IMR-90 (cell line): ENCODE measurements around the gene NME4. TPM values are rescaled to one million over a fixed set of nuclear protein-coding genes. Genes with fewer than 3 reads are reported as not detected.

Experiments
- ATAC-seq: fragments of 200-7000 bp; cut with Tn5 transposase; 2 replicates; pipeline ENCODE4 v1.9.1; 2020; ENCODE audit warnings: low read depth, mild to moderate bottlenecking, moderate library complexity
- BruUV-seq: library from RNA; stranded (reverse); fragments of 400-500 nt; replicated peaks from 2 replicates; lab custom pipeline; 2021; lab: Mats Ljungman, UMichigan
- CTCF ChIA-PET: fragments of 300-600 bp; formaldehyde crosslinking; extraction: SDS; loops from one replicate; lab custom pipeline; 2021; ENCODE audit warnings: antibody characterized with exemption; lab: Yijun Ruan, JAX
- POLR2A ChIA-PET: fragments of 300-600 bp; sonication (Branson Sonifier 250); formaldehyde crosslinking; loops from one replicate; lab custom pipeline; 2022; ENCODE audit warnings: antibody characterized with exemption; ENCODE audit not compliant: unreplicated experiment; lab: Charles Lee
- DNase-seq: peaks from one replicate; pipeline ENCODE4 v3.0.0; 2013
- H2AFZ ChIP-seq: replicated peaks from 2 replicates; pipeline ENCODE3; 2013; ENCODE audit warnings: low read length, mild to moderate bottlenecking; ENCODE audit not compliant: poor library complexity
- H2AK5ac ChIP-seq: 2 replicates; pipeline ENCODE4 v1.6.1; 2013; ENCODE audit warnings: low read depth, low read length, inconsistent platforms
- H2AK9ac ChIP-seq: replicated peaks from 2 replicates; pipeline ENCODE3; 2013; ENCODE audit warnings: mild to moderate bottlenecking, low read depth, low read length, moderate library complexity; ENCODE audit not compliant: poor library complexity
- H2BK120ac ChIP-seq: 2 replicates; pipeline ENCODE4 v1.6.1; 2013; ENCODE audit warnings: low read depth, low read length, inconsistent platforms
- H2BK15ac ChIP-seq: 3 replicates; pipeline ENCODE4 v1.6.1; 2013; ENCODE audit warnings: low read depth, low read length, inconsistent platforms
- H2BK20ac ChIP-seq: 2 replicates; pipeline ENCODE4 v1.6.1; 2013; ENCODE audit warnings: low read depth, mild to moderate bottlenecking, inconsistent platforms, low read length, moderate library complexity
- H2BK5ac ChIP-seq: 2 replicates; pipeline ENCODE4 v1.6.1; 2013; ENCODE audit warnings: mild to moderate bottlenecking, low read depth, low read length, inconsistent platforms; ENCODE audit not compliant: poor library complexity, severe bottlenecking
- H3K14ac ChIP-seq: replicated peaks from 2 replicates; pipeline ENCODE4 v1.6.1; 2013; ENCODE audit warnings: low read depth, low read length, inconsistent platforms
- H3K18ac ChIP-seq: 2 replicates; pipeline ENCODE4 v1.6.1; 2013; ENCODE audit warnings: low read depth, low read length, control low read depth
- H3K23ac ChIP-seq: 2 replicates; pipeline ENCODE4 v1.6.1; 2013; ENCODE audit warnings: low read depth, low read length, inconsistent platforms
- H3K27ac ChIP-seq: 2 replicates; pipeline ENCODE4 v1.5.1; 2013; ENCODE audit warnings: mild to moderate bottlenecking, control low read depth, low read length; ENCODE audit not compliant: insufficient read depth
- H3K27me3 ChIP-seq: 2 replicates; pipeline ENCODE4 v1.6.1; 2013; ENCODE audit warnings: low read length; ENCODE audit not compliant: control insufficient read depth, insufficient read depth
- H3K36me3 ChIP-seq: 2 replicates; pipeline ENCODE4 v1.6.1; 2013; ENCODE audit warnings: low read length, mixed read lengths; ENCODE audit not compliant: control insufficient read depth, insufficient read depth
- H3K4ac ChIP-seq: 2 replicates; pipeline ENCODE4 v1.6.1; 2013; ENCODE audit warnings: low read depth, low read length, inconsistent platforms
- H3K4me1 ChIP-seq: 2 replicates; pipeline ENCODE4 v1.6.1; 2013; ENCODE audit warnings: low read length, mixed read lengths; ENCODE audit not compliant: control insufficient read depth, insufficient read depth
- H3K4me2 ChIP-seq: 2 replicates; pipeline ENCODE4 v1.6.1; 2013; ENCODE audit warnings: low read depth, mild to moderate bottlenecking, control low read depth, low read length, moderate library complexity
- H3K4me3 ChIP-seq: 2 replicates; pipeline ENCODE4 v1.5.1; 2013; ENCODE audit warnings: low read depth, mild to moderate bottlenecking, control low read depth, low read length, moderate library complexity; ENCODE audit not compliant: insufficient read depth
- H3K56ac ChIP-seq: 2 replicates; pipeline ENCODE4 v1.6.1; 2013; ENCODE audit warnings: low read length, inconsistent platforms; ENCODE audit not compliant: insufficient read depth; ENCODE audit errors: extremely low read depth
- H3K79me1 ChIP-seq, 2 experiments: 2 replicates each; pipeline ENCODE4 v1.6.1; 2013; ENCODE audit warnings: low read length in 2 of 2, inconsistent platforms in 1 of 2, low read depth in 1 of 2
- H3K9ac ChIP-seq: 2 replicates; pipeline ENCODE4 v1.6.1; 2013; ENCODE audit warnings: low read depth, low read length, control low read depth
- H3K9me1 ChIP-seq: 2 replicates; pipeline ENCODE4 v1.6.1; 2013; ENCODE audit warnings: low read length, inconsistent platforms; ENCODE audit not compliant: insufficient read depth
- H3K9me3 ChIP-seq: 2 replicates; pipeline ENCODE4 v1.6.1; 2013; ENCODE audit warnings: low read length; ENCODE audit not compliant: control insufficient read depth, insufficient read depth
- H4K20me1 ChIP-seq: 2 replicates; pipeline ENCODE4 v1.6.1; 2013; ENCODE audit warnings: low read length, inconsistent platforms; ENCODE audit not compliant: insufficient read depth
- H4K5ac ChIP-seq: 2 replicates; pipeline ENCODE4 v1.6.1; 2013; ENCODE audit warnings: mild to moderate bottlenecking, low read depth, low read length, control low read depth
- H4K8ac ChIP-seq, 2 experiments: 2 replicates each; pipeline ENCODE4 v1.6.1; 2013; ENCODE audit warnings: low read depth in 2 of 2, low read length in 2 of 2, control low read depth in 1 of 2, inconsistent platforms in 1 of 2
- H4K91ac ChIP-seq: 2 replicates; pipeline ENCODE4 v1.6.1; 2013; ENCODE audit warnings: low read depth, low read length, inconsistent platforms; ENCODE audit not compliant: insufficient read depth
- BHLHE40 ChIP-seq: fragments of 150-350 bp; IDR thresholded peaks from 2 replicates; pipeline ENCODE4 v1.6.1; 2016; ENCODE audit warnings: mild to moderate bottlenecking, low read depth, low read length
- CEBPB ChIP-seq: IDR thresholded peaks from 2 replicates; pipeline ENCODE4 v1.6.1; 2012; ENCODE audit warnings: low read depth, low read length, improper control_type of control experiment
- CHD1 ChIP-seq: IDR thresholded peaks from 2 replicates; pipeline ENCODE4 v1.6.1; 2012; ENCODE audit warnings: low read depth, low read length, improper control_type of control experiment
- ELK1 ChIP-seq: fragments of 150-350 bp; IDR thresholded peaks from 2 replicates; pipeline ENCODE4 v1.6.1; 2016; ENCODE audit warnings: low read depth, mild to moderate bottlenecking, low read length, moderate library complexity, borderline replicate concordance
- FOS ChIP-seq: fragments of 150-350 bp; IDR thresholded peaks from 2 replicates; pipeline ENCODE4 v1.6.1; 2016; ENCODE audit warnings: low read depth, low read length
- MAZ ChIP-seq: IDR thresholded peaks from 2 replicates; pipeline ENCODE4 v1.6.1; 2012; ENCODE audit warnings: low read depth, mild to moderate bottlenecking, low read length, improper control_type of control experiment, moderate library complexity, borderline replicate concordance
- MXI1 ChIP-seq: IDR thresholded peaks from 2 replicates; pipeline ENCODE4 v1.6.1; 2012; ENCODE audit warnings: low read depth, mild to moderate bottlenecking, low read length, moderate library complexity, borderline replicate concordance
- NFE2L2 ChIP-seq: fragments of 150-350 bp; IDR thresholded peaks from 2 replicates; pipeline ENCODE4 v1.6.1; 2016; ENCODE audit warnings: low read depth, mild to moderate bottlenecking, low read length
- RAD21 ChIP-seq: IDR thresholded peaks from 2 replicates; pipeline ENCODE4 v1.6.1; 2012; ENCODE audit warnings: low read length, improper control_type of control experiment
- RCOR1 ChIP-seq: IDR thresholded peaks from 2 replicates; pipeline ENCODE4 v1.6.1; 2012; ENCODE audit warnings: mild to moderate bottlenecking, low read length, improper control_type of control experiment; ENCODE audit not compliant: insufficient replicate concordance
- RFX5 ChIP-seq: IDR thresholded peaks from 2 replicates; pipeline ENCODE4 v1.8.0; 2012; ENCODE audit warnings: low read depth, mild to moderate bottlenecking, low read length, moderate library complexity
- SMC3 ChIP-seq: fragments of 150-350 bp; IDR thresholded peaks from 2 replicates; pipeline ENCODE4 v1.6.1; 2016; ENCODE audit warnings: low read depth, mild to moderate bottlenecking, antibody characterized with exemption, low read length, moderate library complexity
- whole genome bisulfite sequencing, 2 experiments: methylation state at CpG; one replicate each; pipeline versions ENCODE4 v1.1.5 to v1.1.7; 2013; ENCODE audit warnings: missing lambda C conversion rate in 2 of 2; ENCODE audit not compliant: insufficient read length in 1 of 2; ENCODE audit errors: extremely low coverage in 2 of 2; 5-methylcytosine and 5-hydroxymethylcytosine counted together
- dilution Hi-C: fragments of 300-500 bp; cut with HindIII; formaldehyde crosslinking; loops from one replicate; pipeline ENCODE4 v1.14.3; 2018; ENCODE audit warnings: low sequenced_read_pairs; ENCODE audit not compliant: unreplicated experiment
- in situ Hi-C: fragments of 300-500 bp; cut with MboI; formaldehyde crosslinking; loops from 3 replicates; pipeline ENCODE4 v1.14.3; 2019; ENCODE audit warnings: low sequenced_read_pairs, inconsistent platforms, mixed read lengths
- intact Hi-C: fragments of 100-400 bp; cut with micrococcal nuclease; formaldehyde crosslinking; loops from 2 replicates; pipeline ENCODE4 v1.10.0; 2022
- polyA plus RNA-seq, 3 experiments: library from polyadenylated mRNA; depleted of rRNA; stranded (reverse); fragments of >200 nt; gene quantifications; 2 replicates each; pipeline ENCODE4 v1.2.3, GENCODE V29; 2012; ENCODE audit warnings: low replicate concordance in 1 of 3
- total RNA-seq: library from RNA; depleted of rRNA; stranded (reverse); fragments of >200 nt; gene quantifications from 2 replicates; pipeline ENCODE4 v1.2.3, GENCODE V29; 2012

The NME4 gene
- total and polyA plus RNA-seq, 2 of the 4 experiments (the other 2 are of a cell fraction): 124 to 288 TPM

- CTCF ChIA-PET: interaction anchor here (0.5 to 2.2 kb wide), 3 partner anchors 64 to 266 kb away, joined by 3 to 10 read pairs (median 8); no protein-coding TSS in a partner anchor
- Histone ChIP-seq H3K56ac (no peak overlapping the region), H4K8ac (no peak overlapping the region), H3K4me2 (no peak overlapping the region), H3K27me3 (no peaks in the 10 kb centered on the region), H3K9me3 (no peaks in the 10 kb centered on the region), H3K4me1 (no peaks in the 10 kb centered on the region), H3K9ac (no peak overlapping the region), H4K20me1 (no peaks in the 10 kb centered on the region), H3K79me1 (no peaks in the 10 kb centered on the region), H4K5ac (no peak overlapping the region), H2BK5ac (no peak overlapping the region), H2AK5ac (no peak overlapping the region), H3K4ac (no peak overlapping the region), H2BK15ac (no peak overlapping the region), H3K27ac (no peak overlapping the region), H2AFZ (no peak overlapping the region), H2AK9ac (no peak overlapping the region), H3K4me3 (no peak overlapping the region), H3K14ac (no peak overlapping the region), H3K18ac (no peak overlapping the region), H2BK20ac (no peak overlapping the region), H3K23ac (no peak overlapping the region), H3K36me3 (peaks cover 19% of the 10 kb centered on the region), H3K9me1 (no peaks in the 10 kb centered on the region), H4K91ac (no peak overlapping the region), H2BK120ac (no peak overlapping the region)
- no peak for ATAC-seq
- POLR2A ChIA-PET: no interaction called here
- dilution Hi-C loops: no loop called here
- 70% methylated on average over 7 of the region's 20 CpGs; no CpG with 5 or more reads in 1 of the 2 experiments for WGBS, 2 experiments
- intact Hi-C loops: no loop called here
- DNase-seq: no peak
- TF ChIP-seq MAZ: no peak
- TF ChIP-seq RFX5: no peak
- TF ChIP-seq RCOR1: no peak
- no peak for TF ChIP-seq NFE2L2
- TF ChIP-seq MXI1: no peak
- no peak for TF ChIP-seq RAD21
- no peak for TF ChIP-seq CEBPB
- no peak for TF ChIP-seq CHD1
- no peak for TF ChIP-seq BHLHE40
- no peak for TF ChIP-seq ELK1
- no peak for TF ChIP-seq SMC3
- no peak for TF ChIP-seq FOS
- in situ Hi-C loops: no loop called here
- no TSS peak for BruUV-seq
Observed at GRCh38 chr16:363110-363765, 33.8 kb upstream of the NME4 start.
